ENCODE measurements around the gene CFTR.

- TF ChIP-seq ATF3 (IDR thresholded peaks at IDR 0.05): no peak
- no peak for TF ChIP-seq CTCF (IDR thresholded peaks at IDR 0.05 in 2 of 3, conservative IDR thresholded peaks at IDR 0.05 in 1 of 3; ENCODE audit: borderline replicate concordance in 1 of 3, insufficient read depth in 1 of 3, low read depth in 2 of 3, low read length in 2 of 3)
These were observed 199.3 kb downstream of the CFTR start for GRCh38 chr7:117679120-117679519.
